HCT116 (cell line): ENCODE measurements around the gene SMAD2. TPM values are rescaled to one million over a fixed set of nuclear protein-coding genes. Genes with fewer than 3 reads are reported as not detected.

ENCODE experiments used
- ATAC-seq: fragments of 200-7000 bp; cut with Tn5 transposase; 2 replicates; pipeline ENCODE4 v1.9.1; 2020; ENCODE audit warnings: mild to moderate bottlenecking, moderate library complexity
- BruUV-seq: library from RNA; stranded (reverse); fragments of 400-500 nt; replicated peaks from 2 replicates; lab custom pipeline; 2021; lab: Mats Ljungman, UMichigan
- CTCF ChIA-PET: fragments of 300-600 bp; sonication (Branson Sonifier 250); formaldehyde crosslinking; loops from one replicate; lab custom pipeline; 2021; ENCODE audit warnings: antibody characterized with exemption; lab: Charles Lee
- POLR2A ChIA-PET: fragments of 300-600, 350-600 bp; sonication (Branson Sonifier 250); formaldehyde crosslinking; loops from one replicate; lab custom pipeline; 2021; ENCODE audit warnings: antibody characterized with exemption; lab: Charles Lee
- RAD21 ChIA-PET, 2 experiments: fragments of 300-600 bp; sonication (Branson Sonifier 250); formaldehyde crosslinking; loops; one replicate each; lab custom pipeline; 2023; ENCODE audit warnings: low total read pairs in 2 of 2; ENCODE audit not compliant: uncharacterized antibody in 2 of 2, unreplicated experiment in 2 of 2, low non-redundant PET in 1 of 2; lab: Charles Lee
- DNase-seq: peaks from one replicate; pipeline ENCODE4 v3.0.0-alpha.2; 2010; ENCODE audit warnings: low read depth, low spot score
- H2AFZ ChIP-seq: fragments of 200-600 bp; shearing (Covaris generic), sonication (generic); 2 replicates; pipeline ENCODE4 v1.6.1; 2017; ENCODE audit warnings: low read depth, mixed run types, mixed read lengths, antibody characterized with exemption, low read length; ENCODE audit not compliant: poor library complexity, severe bottlenecking
- H3K27ac ChIP-seq: 2 replicates; pipeline ENCODE4 v1.5.1; 2012; ENCODE audit warnings: low read depth, low read length
- H3K27me3 ChIP-seq: fragments of 200-600 bp; sonication (generic); 2 replicates; pipeline ENCODE4 v1.6.1; 2016; ENCODE audit warnings: mixed run types, low read length, mixed read lengths; ENCODE audit not compliant: insufficient read depth
- H3K36me3 ChIP-seq, 2 experiments: fragments of 200-500 bp in 1 of 2; fragments of 200-600 bp in 1 of 2; sonication (Bioruptor generic) in 1 of 2; sonication (generic) in 1 of 2; 2 replicates each; pipeline versions ENCODE4 v1.5.1 to v1.6.1; 2014 to 2016; ENCODE audit warnings: low read length in 2 of 2, inconsistent platforms in 1 of 2, mixed read lengths in 1 of 2, mixed run types in 1 of 2; ENCODE audit not compliant: insufficient read depth in 2 of 2, control insufficient read depth in 1 of 2
- H3K4me1 ChIP-seq, 2 experiments: fragments of 200-600 bp in 1 of 2; sonication (generic) in 1 of 2; 2 replicates each; pipeline versions ENCODE4 v1.5.1 to v1.6.1; 2012 to 2017; ENCODE audit warnings: low read length in 2 of 2, inconsistent platforms in 1 of 2, mild to moderate bottlenecking in 1 of 2, mixed read lengths in 1 of 2, mixed run types in 1 of 2, moderate library complexity in 1 of 2; ENCODE audit not compliant: insufficient read depth in 2 of 2, control insufficient read depth in 1 of 2
- H3K4me2 ChIP-seq: fragments of 200-600 bp; sonication (generic); 2 replicates; pipeline ENCODE4 v1.6.1; 2017; ENCODE audit warnings: mixed run types, low read length, mixed read lengths
- H3K4me3 ChIP-seq, 2 experiments: fragments of 200-600 bp in 1 of 2; sonication (generic) in 1 of 2; replicated peaks in 1 of 2; 2 replicates each; pipeline ENCODE4 v1.5.1; 2011 to 2016; ENCODE audit warnings: low read length in 2 of 2, control low read depth in 1 of 2, low read depth in 1 of 2, mild to moderate bottlenecking in 1 of 2, mixed read lengths in 1 of 2, mixed run types in 1 of 2
- H3K79me2 ChIP-seq: fragments of 200-600 bp; sonication (generic); 2 replicates; pipeline ENCODE4 v1.6.1; 2017; ENCODE audit warnings: mild to moderate bottlenecking, mixed run types, low read length, moderate library complexity, mixed read lengths; ENCODE audit not compliant: insufficient read depth
- H3K9ac ChIP-seq: fragments of 200-600 bp; sonication (generic); 2 replicates; pipeline ENCODE4 v1.6.1; 2016; ENCODE audit warnings: low read length, mixed read lengths
- H3K9me2 ChIP-seq: fragments of 200-600 bp; sonication (generic), shearing (Covaris generic); 2 replicates; pipeline ENCODE4 v1.6.1; 2017; ENCODE audit warnings: mixed run types, mild to moderate bottlenecking, moderate library complexity; ENCODE audit not compliant: insufficient read depth
- H3K9me3 ChIP-seq, 2 experiments: fragments of 200-500 bp in 1 of 2; fragments of 200-600 bp in 1 of 2; sonication (Bioruptor generic) in 1 of 2; sonication (generic) in 1 of 2; 2 replicates each; pipeline ENCODE4 v1.6.1; 2014 to 2017; ENCODE audit warnings: low read length in 2 of 2, mixed read lengths in 2 of 2, inconsistent platforms in 1 of 2, low read depth in 1 of 2, mild to moderate bottlenecking in 1 of 2, mixed run types in 1 of 2, moderate library complexity in 1 of 2; ENCODE audit not compliant: control insufficient read depth in 1 of 2, insufficient read depth in 1 of 2
- H4K20me1 ChIP-seq: fragments of 200-600 bp; sonication (generic), shearing (Covaris generic); 2 replicates; pipeline ENCODE4 v1.6.1; 2017; ENCODE audit warnings: mixed run types, mild to moderate bottlenecking, moderate library complexity; ENCODE audit not compliant: insufficient read depth
- CBX3 ChIP-seq: IDR thresholded peaks from 2 replicates; pipeline ENCODE4 v1.6.1; 2012; ENCODE audit warnings: low read depth
- ELF1 ChIP-seq: IDR thresholded peaks from 2 replicates; pipeline ENCODE4 v1.6.1; 2012; ENCODE audit warnings: low read depth, borderline replicate concordance
- EZH2phosphoT487 ChIP-seq: fragments of 200-600 bp; IDR thresholded peaks from 2 replicates; pipeline ENCODE4 v1.6.1; 2018; ENCODE audit warnings: antibody characterized with exemption, borderline replicate concordance
- FOSL1 ChIP-seq: IDR thresholded peaks from 2 replicates; pipeline ENCODE4 v1.6.1; 2012; ENCODE audit warnings: low read depth
- POLR2A ChIP-seq: IDR thresholded peaks from 2 replicates; pipeline ENCODE4 v1.7.0; 2011; ENCODE audit warnings: borderline replicate concordance; ENCODE audit not compliant: insufficient read depth, insufficient read length; ENCODE audit errors: extremely low read depth
- POLR2AphosphoS5 ChIP-seq: IDR thresholded peaks from 2 replicates; pipeline ENCODE4 v1.6.1; 2011; ENCODE audit warnings: mild to moderate bottlenecking, low read depth, low read length, moderate library complexity
- RAD21 ChIP-seq: IDR thresholded peaks from 2 replicates; pipeline ENCODE4 v1.6.1; 2012; ENCODE audit warnings: low read depth, mild to moderate bottlenecking
- SP1 ChIP-seq: IDR thresholded peaks from 2 replicates; pipeline ENCODE4 v1.6.1; 2012; ENCODE audit warnings: low read depth
- SRF ChIP-seq: IDR thresholded peaks from 2 replicates; pipeline ENCODE4 v1.6.1; 2012; ENCODE audit warnings: low read depth
- TCF7L2 ChIP-seq: IDR thresholded peaks from 2 replicates; pipeline ENCODE4 v1.7.0; 2011; ENCODE audit warnings: borderline replicate concordance, inconsistent platforms; ENCODE audit not compliant: insufficient read depth, insufficient read length; ENCODE audit errors: extremely low read depth
- ZFX ChIP-seq: fragments of 450-650 bp; IDR thresholded peaks from 2 replicates; pipeline ENCODE4 v1.6.1; 2017
- ZNF274 ChIP-seq: fragments of 200-500 bp; sonication (Bioruptor generic); IDR thresholded peaks from 2 replicates; pipeline ENCODE4 v1.6.1; 2014; ENCODE audit warnings: mild to moderate bottlenecking, low read depth, low read length, inconsistent platforms
- intact Hi-C: fragments of 100-400 bp; cut with micrococcal nuclease; formaldehyde crosslinking; loops from 2 replicates; pipeline ENCODE4 v1.10.0; 2022
- total RNA-seq: library from RNA; stranded (reverse); gene quantifications from one replicate; pipeline ENCODE4 v1.2.1, GENCODE V29; 2021; ENCODE audit not compliant: unreplicated experiment
- TF ChIP-seq, protein P1 (sequence below): IDR thresholded peaks from 2 replicates; pipeline ENCODE4 v1.6.1; 2012
- TF ChIP-seq, protein P2 (sequence below), 3 experiments: fragments of 200-600 bp in 1 of 3; sonication (generic) in 1 of 3; IDR thresholded peaks in 2 of 3; conservative IDR thresholded peaks in 1 of 3; 2 replicates each; pipeline ENCODE4 v1.5.1; 2012 to 2017; ENCODE audit warnings: low read depth in 2 of 3, low read length in 2 of 3, antibody characterized with exemption in 1 of 3, borderline replicate concordance in 1 of 3, control low read depth in 1 of 3, mild to moderate bottlenecking in 1 of 3, mixed read lengths in 1 of 3, mixed run types in 1 of 3, moderate library complexity in 1 of 3; ENCODE audit not compliant: insufficient read depth in 1 of 3

Gene SMAD2
- total RNA-seq, 1 experiment from 2014 or later, result 130 TPM

- Histone ChIP-seq H4K20me1 (no peaks in the 10 kb centered on the region), H3K36me3 (no peaks in the 10 kb centered on the region), H3K27me3 (no peaks in the 10 kb centered on the region), H3K9ac (no peak overlapping the region), H3K27ac (no peak overlapping the region), H3K79me2 (no peaks in the 10 kb centered on the region), H3K9me2 (no peaks in the 10 kb centered on the region), H2AFZ (no peak overlapping the region), H3K4me3 (no peak overlapping the region), H3K4me1 (no peaks in the 10 kb centered on the region), H3K9me3 (no peaks in the 10 kb centered on the region), H3K4me2 (no peak overlapping the region)
- CTCF ChIA-PET, result no interaction called here
- no TSS peak for BruUV-seq
- ATAC-seq, result no peak
- DNase-seq, result no peak
- intact Hi-C loops, result no loop called here
- RAD21 ChIA-PET, result no interaction called here
- no peak for TF ChIP-seq POLR2A
- TF ChIP-seq POLR2AphosphoS5, result no peak
- no peak for TF ChIP-seq CBX3
- no peak for TF ChIP-seq ZFX
- TF ChIP-seq TCF7L2, result no peak
- TF ChIP-seq, protein P1, sequence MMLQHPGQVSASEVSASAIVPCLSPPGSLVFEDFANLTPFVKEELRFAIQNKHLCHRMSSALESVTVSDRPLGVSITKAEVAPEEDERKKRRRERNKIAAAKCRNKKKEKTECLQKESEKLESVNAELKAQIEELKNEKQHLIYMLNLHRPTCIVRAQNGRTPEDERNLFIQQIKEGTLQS, result no peak
- no peak for TF ChIP-seq SP1
- POLR2A ChIA-PET, result no interaction called here
Measured at GRCh38 chr18:47800756-47801155, 129.7 kb downstream of the SMAD2 start.

- DNase-seq (no peak), ATAC-seq (no peak)
- no peak for TF ChIP-seq EZH2phosphoT487
- TF ChIP-seq, protein P2, sequence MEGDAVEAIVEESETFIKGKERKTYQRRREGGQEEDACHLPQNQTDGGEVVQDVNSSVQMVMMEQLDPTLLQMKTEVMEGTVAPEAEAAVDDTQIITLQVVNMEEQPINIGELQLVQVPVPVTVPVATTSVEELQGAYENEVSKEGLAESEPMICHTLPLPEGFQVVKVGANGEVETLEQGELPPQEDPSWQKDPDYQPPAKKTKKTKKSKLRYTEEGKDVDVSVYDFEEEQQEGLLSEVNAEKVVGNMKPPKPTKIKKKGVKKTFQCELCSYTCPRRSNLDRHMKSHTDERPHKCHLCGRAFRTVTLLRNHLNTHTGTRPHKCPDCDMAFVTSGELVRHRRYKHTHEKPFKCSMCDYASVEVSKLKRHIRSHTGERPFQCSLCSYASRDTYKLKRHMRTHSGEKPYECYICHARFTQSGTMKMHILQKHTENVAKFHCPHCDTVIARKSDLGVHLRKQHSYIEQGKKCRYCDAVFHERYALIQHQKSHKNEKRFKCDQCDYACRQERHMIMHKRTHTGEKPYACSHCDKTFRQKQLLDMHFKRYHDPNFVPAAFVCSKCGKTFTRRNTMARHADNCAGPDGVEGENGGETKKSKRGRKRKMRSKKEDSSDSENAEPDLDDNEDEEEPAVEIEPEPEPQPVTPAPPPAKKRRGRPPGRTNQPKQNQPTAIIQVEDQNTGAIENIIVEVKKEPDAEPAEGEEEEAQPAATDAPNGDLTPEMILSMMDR (IDR thresholded peaks at IDR 0.05 in 2 of 3, conservative IDR thresholded peaks at IDR 0.05 in 1 of 3; ENCODE audit: borderline replicate concordance in 1 of 3, insufficient read depth in 1 of 3, low read depth in 2 of 3, low read length in 2 of 3), result no peak
- TF ChIP-seq RAD21, result no peak
- TF ChIP-seq ELF1, result no peak
- no peak for TF ChIP-seq ZNF274
- TF ChIP-seq FOSL1, result no peak
- TF ChIP-seq POLR2A, result no peak
- no peak for TF ChIP-seq CBX3
- no peak for TF ChIP-seq TCF7L2
- TF ChIP-seq ZFX, result no peak
- no peak for TF ChIP-seq SRF
- no peaks in the 10 kb centered on the region for H3K4me1 ChIP-seq
- H3K9me3 ChIP-seq, result no peaks in the 10 kb centered on the region
- intact Hi-C loops, result no loop called here
- BruUV-seq, result no TSS peak
- H3K79me2 ChIP-seq, result no peaks in the 10 kb centered on the region
- H3K4me3 ChIP-seq, result no peak overlapping the region
- no peaks in the 10 kb centered on the region for H3K36me3 ChIP-seq
- ChIA-PET CTCF (no interaction called here), RAD21 (no interaction called here), POLR2A (no interaction called here)
- H3K4me2 ChIP-seq, result no peak overlapping the region
- H3K9me2 ChIP-seq, result no peaks in the 10 kb centered on the region
- H3K9ac ChIP-seq, result no peak overlapping the region
- H3K27me3 ChIP-seq, result no peaks in the 10 kb centered on the region
- no peak overlapping the region for H2AFZ ChIP-seq
- no peaks in the 10 kb centered on the region for H4K20me1 ChIP-seq
- H3K27ac ChIP-seq, result no peak overlapping the region
Measured at GRCh38 chr18:47800248-47800647, 130.2 kb downstream of the SMAD2 start.
